Raji (cell line): ENCODE measurements around the gene CCR7.

Experiments
- POLR2A ChIP-seq: IDR thresholded peaks from 2 replicates; pipeline ENCODE4 v1.6.1; 2011; ENCODE audit warnings: low read depth, low read length, control low read depth; ENCODE audit not compliant: insufficient read depth

CCR7 gene

DNA sequence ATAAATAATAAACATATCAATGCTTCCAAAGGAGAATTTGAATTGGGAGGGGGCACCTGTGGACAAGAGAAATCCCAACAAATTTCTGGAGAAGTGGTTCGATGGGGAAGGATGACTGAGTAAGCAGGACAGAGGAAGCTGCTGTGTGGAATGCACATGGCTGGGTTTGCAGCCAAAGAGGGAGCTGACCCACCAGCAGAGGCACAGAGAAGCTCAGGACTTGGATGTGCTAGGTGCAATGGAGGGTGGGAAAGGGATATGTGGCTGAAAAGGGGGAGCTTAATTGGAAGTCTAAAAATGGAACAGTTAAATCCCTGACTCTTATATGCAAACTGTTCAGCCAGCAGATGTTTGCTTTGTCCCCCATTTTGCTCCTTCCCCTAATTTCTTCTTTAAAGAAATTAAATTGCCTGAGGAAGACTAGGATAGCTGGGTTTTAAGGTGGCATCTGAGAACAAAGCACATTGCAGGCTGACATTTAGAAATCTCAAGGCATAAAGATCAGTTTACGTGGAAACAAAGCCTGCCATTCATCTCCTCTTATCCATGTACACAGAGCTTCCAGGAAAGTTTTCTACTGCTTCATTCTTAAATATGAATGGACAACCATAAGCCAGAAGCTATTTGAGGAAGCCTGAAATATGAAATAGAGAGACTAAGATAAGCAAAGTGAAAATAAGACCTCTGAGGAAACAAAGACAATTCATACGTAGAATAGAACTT, 40.9 kb downstream of the CCR7 start:
- TF ChIP-seq POLR2A, result no peak

DNA sequence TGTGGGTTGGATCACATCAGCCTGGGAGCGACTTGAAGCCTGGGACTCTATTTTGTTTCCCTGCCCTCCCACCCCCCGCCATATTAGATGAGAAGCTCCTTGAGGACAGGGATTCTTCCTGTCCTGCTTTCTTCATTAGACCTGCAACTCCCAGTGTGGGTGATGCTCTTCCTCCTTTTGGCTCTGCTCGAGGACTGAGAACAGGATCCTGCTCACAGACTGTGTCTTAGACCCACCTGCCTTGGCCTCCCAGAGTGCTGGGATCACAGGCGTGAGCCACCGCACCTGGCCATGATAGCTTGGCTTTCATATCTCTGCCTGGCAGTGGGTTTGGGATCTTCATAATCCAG, 42.3 kb downstream of the CCR7 start:
- TF ChIP-seq POLR2A, result no peak

DNA sequence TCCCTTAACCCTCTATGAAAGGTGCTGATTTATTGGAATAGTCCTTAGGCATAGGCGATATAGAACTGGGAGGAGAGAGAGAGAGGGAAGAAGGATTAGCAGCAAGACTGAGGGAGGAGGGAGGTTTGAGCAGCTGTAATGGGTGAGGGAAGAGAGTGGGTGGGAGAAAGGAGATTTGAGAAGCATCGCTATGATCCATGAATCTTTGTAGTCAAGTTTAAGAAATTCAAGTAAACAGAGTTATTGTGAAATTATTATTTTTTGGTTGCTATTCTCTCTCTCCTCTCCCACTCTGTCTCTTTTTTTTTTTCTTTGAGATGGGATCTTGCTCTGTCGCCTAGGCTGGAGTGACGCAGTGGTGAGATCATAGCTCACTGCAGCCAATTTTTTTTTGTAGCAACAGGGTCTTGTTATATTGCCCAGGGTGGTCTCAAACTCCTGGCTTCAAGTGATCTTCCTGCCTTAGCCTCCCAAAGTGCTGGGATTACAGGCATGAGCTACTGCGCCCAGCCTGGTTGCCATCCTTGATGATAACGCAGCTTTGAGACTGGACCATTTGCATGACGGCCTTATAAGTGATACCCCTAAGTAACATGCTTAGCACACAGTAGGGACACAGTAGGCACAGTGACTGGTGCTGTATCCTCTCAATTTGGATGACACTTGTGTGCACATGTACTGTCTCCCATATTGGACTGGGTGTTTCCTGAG, 42.9 kb downstream of the CCR7 start:
- no peak for TF ChIP-seq POLR2A

DNA sequence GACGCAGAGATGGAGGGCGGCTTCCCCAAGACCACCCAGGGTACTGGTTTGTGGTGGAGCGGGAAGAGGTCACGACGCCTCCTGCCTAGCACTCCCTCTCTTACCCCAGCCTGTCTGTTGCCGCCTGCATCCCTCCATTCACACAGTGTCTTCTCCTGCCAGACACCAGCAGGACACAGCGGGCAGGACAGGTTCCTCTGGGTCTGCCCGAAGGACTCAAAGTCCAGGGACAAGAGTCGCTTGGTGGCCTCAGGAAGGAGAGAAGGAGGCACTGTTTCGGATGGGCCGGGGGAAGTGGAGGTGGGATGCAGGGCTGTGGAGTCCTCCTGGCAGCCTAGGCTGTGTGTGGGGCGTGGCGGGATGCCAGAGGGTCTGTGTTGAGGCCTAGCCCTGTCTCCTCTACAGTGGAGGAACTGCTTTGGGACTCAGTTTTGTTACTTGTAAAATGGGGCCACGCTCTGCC, 44.2 kb downstream of the CCR7 start:
- TF ChIP-seq POLR2A, result no peak

DNA sequence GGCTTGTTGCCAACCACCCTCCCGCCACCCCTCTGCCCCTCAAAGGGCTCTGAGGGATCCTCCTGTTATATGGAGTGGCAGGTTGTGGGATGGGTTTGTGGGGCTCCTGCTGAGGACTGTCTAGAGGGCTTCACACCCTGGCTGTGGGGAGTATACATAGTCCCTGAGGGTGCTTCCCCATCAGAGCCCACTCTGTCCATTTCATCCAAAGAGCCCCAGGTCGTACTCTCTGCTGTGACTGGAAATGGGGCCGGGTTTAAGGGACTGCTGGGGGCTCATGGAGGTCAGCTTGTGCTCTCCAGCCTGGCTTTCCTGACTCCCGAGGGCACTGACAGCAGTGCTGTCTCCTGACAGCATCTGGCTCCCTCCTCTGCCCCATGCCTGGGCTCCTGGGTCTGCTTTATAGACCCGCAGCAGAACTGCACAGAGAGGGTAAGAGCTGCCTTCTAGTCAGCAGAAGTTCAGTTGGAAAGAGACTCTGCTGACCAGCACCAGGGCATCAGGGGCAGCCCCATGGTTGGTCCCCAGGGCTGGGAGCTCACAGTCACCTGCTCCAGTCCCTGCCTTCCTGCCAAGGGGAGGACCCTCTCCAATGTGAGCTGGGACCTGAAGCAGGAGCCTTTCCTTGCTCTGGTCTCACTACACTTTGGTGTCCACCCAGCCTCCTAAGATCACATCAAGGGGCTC, 46.0 kb downstream of the CCR7 start:
- TF ChIP-seq POLR2A, result no peak

DNA sequence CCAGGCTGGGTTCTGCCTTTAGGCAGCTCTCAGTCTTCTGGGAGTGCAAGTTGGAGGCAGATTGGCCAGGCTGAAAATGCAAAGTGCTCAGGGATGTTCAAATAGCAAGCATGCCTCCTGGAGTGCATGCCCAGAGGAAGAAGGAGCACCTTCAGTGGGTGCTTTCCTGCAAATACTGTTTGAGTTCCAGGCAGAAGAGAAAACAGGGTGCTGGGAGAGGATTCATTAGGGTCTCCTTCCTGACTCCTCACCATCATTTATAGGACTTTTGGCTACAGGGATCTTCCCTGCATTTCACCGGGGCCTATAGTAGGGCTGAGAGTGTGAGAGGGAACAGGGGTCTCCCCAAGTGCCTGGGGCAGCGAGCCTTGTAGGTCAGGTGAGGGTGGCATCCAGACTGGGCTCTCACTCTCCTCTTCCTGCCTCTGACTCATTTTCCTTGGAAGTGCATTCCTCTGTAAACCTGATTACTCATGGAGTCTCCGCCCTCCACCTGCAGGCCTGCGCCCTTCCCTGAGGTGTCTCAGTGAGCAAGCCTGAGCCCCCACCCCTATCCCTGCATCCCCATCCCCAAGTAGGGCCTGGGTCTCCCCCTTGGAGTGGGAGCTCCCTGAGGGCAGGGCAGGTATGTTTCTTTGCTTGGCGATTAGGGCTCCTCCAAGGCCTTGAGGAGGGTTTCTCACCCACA, 46.7 kb downstream of the CCR7 start:
- no peak for TF ChIP-seq POLR2A

DNA sequence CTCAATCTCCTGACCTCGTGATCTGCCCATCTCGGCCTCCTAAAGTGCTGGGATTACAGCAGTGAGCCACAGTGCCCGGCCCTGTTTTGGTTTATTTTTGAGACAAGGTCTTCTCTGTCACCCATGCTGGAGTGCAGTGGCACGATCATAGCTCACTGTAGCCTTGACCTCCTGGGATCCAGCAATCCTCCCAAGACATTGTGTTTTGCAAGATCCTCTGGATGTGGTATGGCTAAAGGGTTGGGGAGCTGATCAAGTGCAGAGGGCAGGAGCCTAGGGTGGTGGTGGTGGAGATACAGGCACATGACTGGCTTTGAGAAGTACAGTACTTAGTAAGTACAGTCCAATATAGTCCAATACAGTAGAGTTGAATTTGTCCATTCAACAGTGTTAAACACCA, 47.3 kb downstream of the CCR7 start:
- TF ChIP-seq POLR2A, result no peak

DNA sequence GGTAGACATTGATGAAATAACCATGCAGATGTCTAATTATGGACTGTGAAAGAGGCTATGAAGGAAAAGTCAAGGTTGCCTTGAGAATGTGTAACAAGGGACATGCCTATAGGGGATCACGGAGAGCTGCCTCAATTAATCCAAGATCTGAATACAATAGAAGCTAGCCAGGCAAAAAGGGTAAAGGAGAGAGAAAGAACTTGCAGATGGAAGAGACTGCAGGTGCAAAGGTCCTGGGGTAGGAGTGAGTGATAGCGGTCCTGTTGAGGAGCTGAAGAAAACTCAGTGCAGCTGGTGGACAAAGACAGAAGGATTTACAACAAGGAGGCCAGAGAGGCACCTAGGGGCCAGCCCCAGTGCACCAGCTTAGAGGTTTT, 48.0 kb downstream of the CCR7 start:
- TF ChIP-seq POLR2A, result no peak

DNA sequence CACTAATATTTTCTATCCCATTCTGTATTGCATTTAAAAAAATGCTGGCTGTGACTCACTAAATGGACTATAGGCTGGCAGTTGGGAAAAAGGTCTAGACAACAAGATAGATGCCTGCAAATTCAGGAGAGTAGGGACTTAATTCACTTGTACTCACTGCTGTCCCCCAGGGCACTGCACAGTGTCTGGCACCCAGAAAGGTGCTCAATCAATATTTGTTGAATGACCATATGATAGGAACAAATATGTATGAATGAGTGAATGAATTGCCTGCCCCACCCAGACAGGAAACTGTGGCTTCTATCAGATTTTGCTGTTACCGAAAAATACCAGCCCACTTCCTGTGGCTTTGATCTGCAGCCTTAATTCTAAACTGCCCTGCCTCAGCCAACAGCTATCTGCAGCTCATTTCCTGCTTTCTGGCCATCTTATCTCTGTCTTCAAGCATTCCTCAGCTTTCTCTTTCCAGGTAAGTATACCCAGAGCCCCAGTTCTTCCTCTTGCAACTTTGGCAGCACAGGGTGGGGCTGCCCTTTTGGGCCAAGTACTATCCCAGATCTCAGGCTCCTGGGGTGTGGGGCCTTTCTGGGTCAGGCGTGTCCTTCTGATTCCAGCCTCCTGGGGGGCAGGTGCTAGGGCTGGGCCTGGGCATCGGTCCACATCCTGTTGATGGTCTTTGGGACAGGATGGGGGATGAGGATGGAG, 48.5 kb downstream of the CCR7 start:
- TF ChIP-seq POLR2A, result no peak

DNA sequence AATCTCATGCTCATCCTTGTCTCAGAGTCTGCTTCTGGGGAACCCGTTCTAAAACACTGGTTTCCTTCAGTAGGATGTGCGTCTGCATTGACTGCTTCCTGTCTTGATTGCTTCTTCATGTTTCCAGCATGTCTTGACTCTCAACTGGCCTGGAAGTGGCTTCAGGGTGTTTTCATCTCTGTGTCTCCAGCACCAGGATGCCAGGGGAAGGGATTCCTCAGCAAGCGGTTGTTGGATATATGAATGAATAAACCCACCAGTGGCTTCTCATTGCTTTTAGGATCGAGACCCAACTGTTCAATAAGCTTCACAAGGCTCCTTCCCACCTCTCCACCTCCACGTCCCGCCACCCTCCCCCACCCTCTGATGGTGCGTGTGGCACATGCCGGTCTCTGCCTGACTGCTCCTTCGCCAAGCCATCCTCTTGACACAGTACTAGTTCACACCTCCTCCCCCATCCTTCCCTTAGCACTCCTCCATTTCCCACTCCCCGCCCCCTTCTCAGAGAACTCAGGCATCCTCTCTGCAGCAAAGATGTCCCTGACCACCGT, 49.7 kb downstream of the CCR7 start:
- no peak for TF ChIP-seq POLR2A

DNA sequence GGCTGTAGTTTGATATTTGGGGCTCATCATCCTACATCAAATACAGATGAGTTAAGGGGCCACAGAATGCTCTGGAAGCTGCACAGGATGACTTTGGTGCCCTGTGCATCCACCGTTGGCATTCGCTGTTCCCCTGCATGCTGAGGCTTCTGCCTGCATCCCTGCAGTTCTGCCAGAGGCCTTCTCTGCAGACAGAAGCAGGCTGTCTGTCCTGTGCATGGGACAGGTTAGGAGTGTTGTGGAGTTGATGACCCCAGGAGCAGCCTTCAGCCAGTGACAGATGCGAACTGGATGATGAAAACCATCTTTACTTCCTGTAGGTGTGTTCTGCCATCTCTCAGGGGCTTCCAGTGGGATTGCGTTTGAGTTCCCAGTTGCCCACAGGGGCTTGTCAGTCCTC, 50.3 kb downstream of the CCR7 start:
- TF ChIP-seq POLR2A, result no peak

DNA sequence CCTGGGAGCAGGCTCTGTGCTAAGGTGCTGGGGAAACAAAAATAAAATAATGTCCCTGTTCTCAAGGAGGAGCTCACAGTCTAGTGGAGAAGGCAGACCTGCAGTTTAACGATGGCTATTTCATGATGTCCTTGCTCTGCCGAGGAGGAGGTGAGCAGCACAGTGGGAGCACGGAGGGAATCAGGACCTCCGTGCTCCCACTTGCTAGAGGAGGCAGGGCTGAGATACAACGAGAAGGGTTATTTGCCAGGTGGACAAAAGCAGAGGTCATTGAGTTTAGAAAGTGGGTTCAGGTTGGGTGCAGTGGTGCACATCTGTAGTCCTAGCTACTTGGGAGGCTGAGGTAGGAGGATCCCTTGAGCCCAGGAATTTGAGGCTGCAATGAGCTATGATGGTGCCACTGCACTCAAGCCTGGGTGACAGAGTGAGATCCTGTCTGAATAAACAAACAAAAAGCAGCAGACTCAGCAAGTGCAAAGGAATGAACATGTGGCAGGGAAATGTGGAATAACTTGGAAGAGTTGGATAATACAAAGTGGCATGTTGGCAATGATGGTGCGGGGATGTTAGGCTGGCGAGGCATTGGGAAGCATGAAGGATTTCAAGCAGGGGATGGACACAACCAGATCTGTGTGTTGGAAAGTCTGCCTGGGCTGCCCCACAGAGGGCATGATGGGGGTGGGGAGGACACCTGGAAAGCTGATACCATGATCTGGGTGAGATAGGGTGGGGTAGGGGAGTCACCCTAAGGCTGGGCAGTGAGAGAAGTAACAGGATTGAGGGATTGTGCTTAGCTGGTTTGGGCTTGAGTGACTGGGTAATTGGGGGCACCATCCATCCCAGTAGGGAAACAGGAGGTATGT, 51.0 kb downstream of the CCR7 start:
- TF ChIP-seq POLR2A, result no peak

DNA sequence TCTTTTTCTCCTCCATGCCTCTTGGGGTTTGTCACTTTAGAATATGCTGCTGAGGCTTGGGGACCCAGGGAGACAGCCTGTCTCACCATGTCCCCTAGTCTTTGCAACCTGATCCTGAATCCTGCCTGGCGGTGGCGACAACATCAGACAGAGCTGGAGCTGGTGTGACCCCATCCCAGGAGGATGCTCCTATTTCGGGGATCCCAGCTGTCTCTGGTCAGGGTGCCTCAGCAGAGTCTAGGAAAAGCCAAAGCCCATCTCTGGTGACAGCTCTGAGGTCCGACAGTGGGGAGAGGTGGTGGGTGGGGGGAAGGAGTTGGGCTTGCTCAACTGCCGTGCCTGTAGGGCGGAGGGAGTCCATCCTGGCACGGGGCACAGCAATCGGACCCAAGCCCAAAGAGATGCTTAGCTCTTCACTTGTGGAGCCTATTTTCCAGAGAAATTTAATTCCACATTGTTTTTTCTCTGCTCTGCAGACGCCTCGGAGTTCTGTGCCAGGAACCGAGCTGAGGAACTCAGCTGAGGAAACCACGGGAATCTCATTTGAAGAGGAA, 53.5 kb downstream of the CCR7 start:
- TF ChIP-seq POLR2A, result no peak

DNA sequence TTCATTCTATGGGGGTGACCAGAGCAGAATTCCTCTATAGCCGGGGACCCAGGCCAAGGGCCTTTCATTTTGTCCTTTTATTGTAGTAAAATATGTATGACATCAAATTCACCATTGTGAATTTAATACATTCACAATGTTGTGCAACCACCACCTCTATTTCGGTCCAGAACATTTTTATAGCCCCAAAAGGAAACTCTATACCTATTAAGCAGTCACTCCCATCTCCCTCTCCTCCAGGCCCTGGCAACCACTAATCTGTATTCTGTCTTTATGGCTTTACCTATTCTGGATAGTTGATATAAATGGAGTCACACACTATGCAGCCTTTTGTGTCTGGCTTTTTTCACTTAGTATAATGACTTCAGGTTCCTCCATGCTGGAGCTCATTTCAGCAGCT, 54.1 kb downstream of the CCR7 start:
- no peak for TF ChIP-seq POLR2A

DNA sequence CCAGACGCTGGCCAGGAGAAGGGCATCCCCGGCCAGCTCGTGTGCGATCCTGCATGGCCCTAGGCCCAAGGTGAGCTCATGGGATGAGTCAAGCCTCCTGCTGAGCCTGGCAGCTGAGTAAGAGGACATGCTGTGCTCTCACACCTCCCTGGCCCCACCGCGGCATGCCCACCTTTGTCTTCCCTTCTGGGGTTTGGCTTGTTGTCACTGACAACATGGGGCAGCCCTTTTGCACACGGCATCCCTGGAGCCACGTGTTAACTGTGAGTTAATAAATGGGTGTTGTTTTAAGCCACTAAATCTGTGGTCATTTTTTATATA, 55.0 kb downstream of the CCR7 start:
- no peak for TF ChIP-seq POLR2A
